Naive thymus-derived CD8-positive, alpha-beta T cell (primary cell): ENCODE measurements around the gene TCF7L1. TPM values are rescaled to one million over a fixed set of nuclear protein-coding genes. Genes with fewer than 3 reads are reported as not detected.

Source experiments
- ATAC-seq, 2 donors: fragments of 150-1000 bp; cut with Tn5 transposase in 1 of 2; sonication (Bioruptor Pico), chemical (Tn5 transposase) in 1 of 2; 1 replicate in 1 of 2; 2 replicates in 1 of 2; pipeline ENCODE4 v1.10.0; 2021; ENCODE audit warnings: mild to moderate bottlenecking in 2 of 2, moderate library complexity in 2 of 2
- POLR2A ChIA-PET: fragments of 350-600 bp; sonication (Branson Sonifier 250); formaldehyde crosslinking; loops from one replicate; lab custom pipeline; 2021; ENCODE audit warnings: antibody characterized with exemption; lab: Charles Lee
- DNase-seq, 10 donors: peaks; one replicate each; pipeline versions ENCODE4 v3.0.0 to v3.0.0-alpha.2; 2020 to 2022
- H3K27ac Mint-ChIP-seq, 10 donors: one replicate each; pipeline ENCODE4 v1.8.0; 2020 to 2022; ENCODE audit warnings: mild to moderate bottlenecking in 10 of 10, mixed read lengths in 10 of 10, moderate library complexity in 4 of 10, inconsistent platforms in 1 of 10
- H3K27me3 Mint-ChIP-seq, 5 donors: one replicate each; pipeline ENCODE4 v1.8.0; 2021 to 2022; ENCODE audit warnings: mixed read lengths in 5 of 5
- H3K36me3 Mint-ChIP-seq, 3 donors: one replicate each; pipeline ENCODE4 v1.8.0; 2020 to 2022; ENCODE audit warnings: mixed read lengths in 3 of 3, mild to moderate bottlenecking in 2 of 3, inconsistent platforms in 1 of 3
- H3K4me1 Mint-ChIP-seq, 4 donors: one replicate each; pipeline ENCODE4 v1.8.0; 2021 to 2022; ENCODE audit warnings: mixed read lengths in 4 of 4
- H3K4me3 Mint-ChIP-seq, 10 donors: one replicate each; pipeline ENCODE4 v1.8.0; 2020 to 2022; ENCODE audit warnings: mild to moderate bottlenecking in 10 of 10, mixed read lengths in 10 of 10, moderate library complexity in 6 of 10, inconsistent platforms in 1 of 10
- H3K9me3 Mint-ChIP-seq, 9 donors: one replicate each; pipeline ENCODE4 v1.8.0; 2020 to 2022; ENCODE audit warnings: mixed read lengths in 9 of 9, mild to moderate bottlenecking in 3 of 9, inconsistent platforms in 1 of 9, moderate library complexity in 1 of 9
- polyA plus RNA-seq, 3 donors: library from polyadenylated mRNA; unstranded; fragments of 300-500 nt; fragmentation: Illumina TruSeq; gene quantifications; one replicate each; pipeline ENCODE4 v1.2.3, GENCODE V29; 2021
- total RNA-seq, 8 experiments: library from RNA in 2 of 8; stranded (reverse) in 2 of 8; gene quantifications; one replicate each; pipeline ENCODE4 v1.2.3 and lab custom pipeline; 2021 to 2026

The TCF7L1 gene
- total and polyA plus RNA-seq, 5 experiments from 2014 or later: 0.08 to 0.09 TPM; not detected in 3

DNA sequence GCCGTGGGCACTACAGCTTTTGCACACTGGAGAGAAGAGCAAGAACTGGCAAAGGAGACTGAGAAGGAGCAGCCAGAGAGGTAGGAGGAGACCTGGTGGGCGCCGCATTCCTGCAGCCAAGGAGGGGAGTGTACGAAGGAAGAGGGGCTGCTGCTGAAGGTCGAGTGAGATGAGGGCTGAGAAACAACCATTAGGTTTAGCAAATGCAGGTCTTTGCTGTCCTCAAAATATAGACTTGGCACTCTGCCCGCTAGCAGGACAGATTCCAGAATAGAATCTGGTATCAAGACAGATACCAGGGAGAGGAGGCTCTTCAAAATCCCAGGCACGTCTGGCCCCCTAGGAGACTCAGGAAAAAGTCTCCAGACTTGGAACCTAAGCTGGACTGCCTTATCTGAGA, 111.6 kb downstream of the TCF7L1 start:
- ATAC-seq (no peak), DNase-seq (no peak)
- Mint-ChIP-seq H3K4me1 (peaks cover 0 to 10% (median 2%) of the 10 kb centered on the region in 4 donors), H3K9me3 (no peaks in the 10 kb centered on the region), H3K27ac (no peak overlapping the region), H3K27me3 (peaks cover 4 to 27% (median 16%) of the 10 kb centered on the region in 5 donors), H3K36me3 (no peaks in the 10 kb centered on the region), H3K4me3 (no peak overlapping the region)
- POLR2A ChIA-PET: no interaction called here

DNA sequence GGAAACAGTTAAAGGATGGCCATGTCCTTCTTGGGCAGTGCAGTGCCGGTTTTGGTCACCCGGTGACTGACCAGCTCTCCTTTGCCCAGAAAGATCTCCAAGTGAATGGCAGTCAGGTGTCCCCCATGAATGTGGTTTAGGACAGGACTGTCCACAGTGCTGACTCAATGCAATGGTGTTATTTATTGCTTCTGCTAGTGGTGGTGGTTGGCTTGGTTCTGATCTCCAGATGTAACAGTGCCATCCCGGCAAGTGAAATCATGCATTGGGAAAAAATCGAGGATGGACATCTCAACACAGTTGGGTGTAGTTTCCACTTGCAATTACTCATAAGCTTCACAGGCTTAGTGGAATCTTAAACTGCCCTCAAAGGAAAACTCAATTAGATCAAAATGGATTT, 112.7 kb downstream of the TCF7L1 start:
- peaks cover 4 to 27% (median 16%) of the 10 kb centered on the region in 5 donors for H3K27me3 Mint-ChIP-seq
- no peak overlapping the region for H3K4me3 Mint-ChIP-seq
- no peaks in the 10 kb centered on the region for H3K36me3 Mint-ChIP-seq
- no peak overlapping the region for H3K27ac Mint-ChIP-seq
- DNase-seq (no peak), ATAC-seq (no peak)
- no peaks in the 10 kb centered on the region for H3K9me3 Mint-ChIP-seq
- H3K4me1 Mint-ChIP-seq: peaks cover 0 to 3% (median under 1%) of the 10 kb centered on the region in 4 donors
- POLR2A ChIA-PET: interaction anchor here (0.6 kb wide), 1 partner anchor 289 kb away, joined by 3 read pairs; no protein-coding TSS in a partner anchor

DNA sequence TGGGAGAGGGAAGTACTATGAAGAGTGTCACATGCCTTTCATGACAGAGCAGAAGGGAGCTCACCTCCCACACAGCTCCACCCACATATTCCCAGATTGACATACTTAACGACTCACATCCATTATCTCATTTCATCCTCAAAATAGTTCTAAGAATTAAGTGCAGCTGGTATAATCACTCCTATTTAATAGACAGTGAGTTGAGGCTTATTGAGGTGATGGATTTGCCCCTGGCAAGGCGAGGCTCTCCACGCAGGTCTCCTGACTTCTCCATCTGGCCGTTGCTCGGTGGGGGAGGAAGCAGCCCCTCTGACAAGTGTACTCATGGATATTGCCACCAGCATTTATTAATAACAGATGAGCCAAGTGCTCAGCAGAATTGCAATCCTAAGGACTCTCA, 113.2 kb downstream of the TCF7L1 start:
- H3K4me3 Mint-ChIP-seq: no peak overlapping the region
- POLR2A ChIA-PET: interaction anchor here (0.6 kb wide), 1 partner anchor 289 kb away, joined by 3 read pairs; no protein-coding TSS in a partner anchor

DNA sequence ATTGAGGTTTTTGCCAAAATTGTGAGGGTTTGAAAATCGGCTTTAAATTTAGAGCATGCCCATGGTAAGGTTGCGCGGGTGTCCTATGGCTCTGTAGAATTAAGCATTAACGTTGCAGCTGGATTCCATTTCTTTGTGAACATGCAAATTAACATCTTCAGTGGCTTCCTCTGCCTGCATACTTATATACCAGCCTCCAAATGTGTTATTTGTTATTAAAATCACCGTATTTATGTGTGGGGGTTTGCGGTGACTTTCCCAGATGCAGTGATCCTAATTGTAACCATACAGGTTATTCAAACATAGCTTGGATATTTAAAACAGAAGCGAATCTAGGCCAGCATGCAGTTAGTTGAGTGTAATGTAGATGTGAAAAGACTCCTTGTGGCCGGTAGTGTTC, 114.4 kb downstream of the TCF7L1 start:
- Mint-ChIP-seq H3K9me3 (no peaks in the 10 kb centered on the region), H3K27me3 (peaks cover 4 to 25% (median 16%) of the 10 kb centered on the region in 5 donors), H3K4me1 (no peaks in the 10 kb centered on the region), H3K4me3 (no peak overlapping the region), H3K36me3 (no peaks in the 10 kb centered on the region), H3K27ac (no peak overlapping the region)
- ATAC-seq (no peak), DNase-seq (no peak)
- POLR2A ChIA-PET: no interaction called here

More for the DNA sequence above, 113.2 kb downstream of the TCF7L1 start:
- H3K9me3 Mint-ChIP-seq: no peaks in the 10 kb centered on the region
- H3K36me3 Mint-ChIP-seq: no peaks in the 10 kb centered on the region
- ATAC-seq: no peak
- peaks cover 4 to 27% (median 16%) of the 10 kb centered on the region in 5 donors for H3K27me3 Mint-ChIP-seq
- no peak for DNase-seq
- H3K4me1 Mint-ChIP-seq: no peaks in the 10 kb centered on the region
- H3K27ac Mint-ChIP-seq: no peak overlapping the region

DNA sequence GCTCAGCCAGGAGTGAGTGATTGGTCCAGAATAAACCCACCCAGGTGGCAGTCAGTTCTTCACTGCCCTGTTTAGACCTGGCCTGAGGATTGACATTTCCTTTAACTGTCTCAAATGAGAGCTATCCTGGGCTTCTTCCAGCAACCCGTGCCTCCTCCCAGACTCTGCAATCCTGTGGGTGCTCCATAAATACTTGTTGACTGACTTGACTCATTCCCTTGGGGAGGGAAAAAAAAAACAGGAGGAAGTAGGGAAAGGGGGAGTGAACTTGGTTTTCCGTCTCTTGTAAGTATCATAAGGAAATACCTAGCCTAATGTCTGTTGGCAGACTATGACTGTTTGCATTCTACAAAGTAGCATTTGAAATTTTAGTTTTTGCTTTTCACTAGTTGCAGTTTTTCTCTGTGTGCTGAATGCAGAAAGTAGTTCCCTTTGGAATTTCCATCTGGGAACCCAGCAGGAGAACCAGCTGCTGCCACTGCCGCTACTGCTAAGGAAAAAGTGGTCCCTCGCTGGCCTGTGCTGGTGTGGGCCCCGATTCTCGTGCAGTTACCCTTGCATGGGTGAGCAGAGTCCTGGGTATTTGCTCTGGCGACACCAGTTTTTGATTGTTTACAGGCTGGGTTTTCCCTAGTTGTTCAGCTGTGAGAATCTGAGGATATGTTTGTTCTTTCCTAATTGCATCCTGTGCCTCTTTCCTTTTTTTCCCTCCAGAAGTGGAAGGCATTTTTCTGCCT, 115.7 kb downstream of the TCF7L1 start:
- peaks cover 3 to 11% (median 8%) of the 10 kb centered on the region in 5 donors for H3K27me3 Mint-ChIP-seq
- H3K36me3 Mint-ChIP-seq: no peaks in the 10 kb centered on the region
- DNase-seq: no peak
- no peaks in the 10 kb centered on the region for H3K9me3 Mint-ChIP-seq
- POLR2A ChIA-PET: no interaction called here
- no peak for ATAC-seq
- no peak overlapping the region for H3K4me3 Mint-ChIP-seq
- no peaks in the 10 kb centered on the region for H3K4me1 Mint-ChIP-seq
- H3K27ac Mint-ChIP-seq: no peak overlapping the region

DNA sequence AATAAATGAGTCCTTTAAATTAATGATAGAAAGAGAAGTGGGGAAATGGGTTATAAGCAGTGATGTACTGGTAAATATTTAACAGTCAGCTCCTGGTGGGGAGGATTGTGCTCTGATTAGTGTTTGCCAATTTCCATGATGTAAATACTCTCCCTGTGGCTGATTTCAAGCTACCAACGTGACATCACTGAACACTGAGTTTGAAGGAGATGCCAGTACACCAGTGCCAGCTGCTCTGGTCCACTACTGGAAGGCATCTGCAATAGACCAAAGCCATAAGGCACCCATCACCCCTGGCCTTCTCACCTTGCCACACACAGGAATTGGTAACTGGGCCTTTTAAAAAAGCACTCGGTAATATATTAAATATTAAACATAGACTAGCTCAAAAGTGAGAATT, 116.9 kb downstream of the TCF7L1 start:
- ATAC-seq (no peak), DNase-seq (no peak)
- Mint-ChIP-seq H3K9me3 (no peaks in the 10 kb centered on the region), H3K36me3 (no peaks in the 10 kb centered on the region), H3K27me3 (peaks cover 0 to under 1% (median 0%) of the 10 kb centered on the region in 5 donors), H3K4me1 (no peaks in the 10 kb centered on the region), H3K27ac (no peak overlapping the region), H3K4me3 (no peak overlapping the region)
- POLR2A ChIA-PET: no interaction called here

DNA sequence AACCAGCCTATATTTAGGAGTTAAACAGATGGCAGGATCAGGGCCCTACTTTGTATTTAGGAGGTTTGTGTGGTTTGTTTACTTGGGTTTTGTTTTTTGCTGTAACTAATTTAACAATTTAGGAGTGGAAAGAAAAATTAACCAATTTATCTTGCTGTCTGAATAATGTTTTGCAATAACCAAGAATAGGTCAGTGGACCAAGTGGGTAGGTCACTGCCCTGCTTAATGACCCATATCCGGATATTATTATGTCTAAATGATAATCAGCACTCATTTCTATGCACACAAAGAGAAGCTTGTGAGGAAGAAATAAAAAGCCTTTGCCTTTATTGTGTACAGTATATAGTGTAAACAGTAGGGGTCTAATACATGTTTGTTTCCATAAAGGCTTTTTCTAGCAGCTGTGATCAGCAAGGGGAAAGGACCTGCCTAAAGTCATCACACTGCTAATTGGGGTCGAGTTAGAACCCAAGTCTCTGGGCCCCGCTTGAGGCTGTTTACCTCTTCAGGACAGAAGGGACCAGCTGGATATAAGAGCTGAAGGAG, 118.0 kb downstream of the TCF7L1 start:
- no peaks in the 10 kb centered on the region for H3K9me3 Mint-ChIP-seq
- ATAC-seq (no peak), DNase-seq (no peak)
- H3K4me3 Mint-ChIP-seq: no peak overlapping the region
- POLR2A ChIA-PET: no interaction called here
- peak overlapping the region in 1 of 10 donors; percentile 10 for H3K27ac Mint-ChIP-seq
- no peaks in the 10 kb centered on the region for H3K27me3 Mint-ChIP-seq
- H3K36me3 Mint-ChIP-seq: no peaks in the 10 kb centered on the region
- no peaks in the 10 kb centered on the region for H3K4me1 Mint-ChIP-seq

DNA sequence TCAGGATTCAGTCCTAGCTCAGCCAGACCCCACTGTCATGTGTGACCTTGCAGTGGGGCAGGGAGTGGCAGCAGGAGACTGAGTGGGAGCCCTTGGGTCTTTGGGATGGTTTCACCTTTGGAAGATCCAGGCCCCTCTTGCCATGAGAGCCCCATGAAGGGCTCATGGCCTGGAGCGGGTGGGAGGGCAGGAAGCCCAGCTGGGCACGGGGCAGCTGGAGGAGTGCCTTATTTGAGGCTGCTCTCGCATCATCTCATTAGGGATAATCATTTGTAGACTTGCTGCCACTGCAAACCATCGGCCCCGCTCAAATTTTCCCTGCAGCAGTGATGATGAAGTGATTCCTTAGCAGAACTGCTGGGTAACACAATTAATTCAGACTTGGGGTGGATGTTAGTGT, 120.7 kb downstream of the TCF7L1 start:
- DNase-seq: no peak
- POLR2A ChIA-PET: no interaction called here
- H3K27me3 Mint-ChIP-seq: no peaks in the 10 kb centered on the region

DNA sequence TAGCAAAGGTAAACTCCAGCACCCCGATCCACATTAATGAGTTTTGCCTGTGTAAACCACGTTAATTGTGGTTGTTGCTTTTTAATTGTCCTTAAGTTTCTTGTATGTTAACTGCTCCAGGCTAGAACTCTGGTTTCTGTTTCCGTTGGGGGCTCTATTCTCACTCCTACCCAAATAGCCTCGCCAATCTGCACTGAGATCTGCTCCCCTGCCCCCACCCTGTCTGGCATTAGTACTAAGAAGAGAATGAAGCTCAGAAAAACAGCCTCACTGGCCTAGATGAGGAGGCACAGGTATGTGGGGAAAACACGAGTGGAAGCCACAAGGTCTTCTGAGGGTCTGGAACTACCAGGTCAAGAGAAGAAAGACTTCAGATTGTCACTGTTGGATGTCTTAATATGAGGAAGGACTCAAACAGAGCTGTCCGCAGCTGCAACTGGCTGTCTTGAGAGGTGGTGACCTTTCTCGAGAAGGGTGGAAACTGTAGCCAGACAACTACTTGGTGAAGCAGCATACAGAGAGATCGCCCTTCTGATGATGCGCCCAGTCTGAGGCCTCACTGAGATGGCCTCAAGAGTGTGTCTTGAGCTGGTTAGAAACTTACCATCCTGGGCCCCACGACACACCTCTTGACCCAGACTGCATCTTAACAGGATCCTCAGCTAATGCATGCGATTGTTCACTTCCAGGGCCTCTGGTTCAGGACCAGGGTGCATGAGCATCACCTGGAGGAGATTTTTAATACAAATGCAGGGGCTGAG, 121.5 kb downstream of the TCF7L1 start:
- Mint-ChIP-seq H3K4me1 (no peaks in the 10 kb centered on the region), H3K36me3 (no peaks in the 10 kb centered on the region), H3K27me3 (no peaks in the 10 kb centered on the region), H3K4me3 (no peak overlapping the region), H3K9me3 (no peaks in the 10 kb centered on the region), H3K27ac (no peak overlapping the region)
- ATAC-seq (no peak), DNase-seq (no peak)
- POLR2A ChIA-PET: no interaction called here

More for the DNA sequence above, 120.7 kb downstream of the TCF7L1 start:
- Mint-ChIP-seq H3K9me3 (no peaks in the 10 kb centered on the region), H3K36me3 (no peaks in the 10 kb centered on the region), H3K4me3 (no peak overlapping the region), H3K4me1 (no peaks in the 10 kb centered on the region), H3K27ac (no peak overlapping the region)
- ATAC-seq: no peak

DNA sequence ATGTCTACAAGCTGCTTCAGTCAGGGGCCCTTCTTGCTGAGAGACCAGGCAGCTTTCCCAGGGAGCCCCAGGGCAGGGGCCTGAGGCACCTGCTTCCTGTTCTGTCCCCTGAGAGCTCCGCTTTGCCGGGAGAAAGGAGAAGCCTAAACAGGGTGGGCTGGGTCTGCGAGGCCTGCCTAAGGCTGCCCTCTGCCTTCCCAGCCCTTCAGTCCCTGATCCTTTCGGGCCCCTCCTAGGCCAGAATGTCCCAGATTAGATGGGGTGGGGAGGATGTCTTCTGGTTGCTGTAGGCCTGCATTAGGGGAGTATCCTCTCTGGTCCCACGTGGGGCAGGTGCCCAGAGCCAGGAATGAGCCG, 122.2 kb downstream of the TCF7L1 start:
- ATAC-seq (no peak), DNase-seq (no peak)
- Mint-ChIP-seq H3K27ac (no peak overlapping the region), H3K4me1 (no peaks in the 10 kb centered on the region), H3K9me3 (no peaks in the 10 kb centered on the region), H3K36me3 (no peaks in the 10 kb centered on the region), H3K4me3 (no peak overlapping the region), H3K27me3 (no peaks in the 10 kb centered on the region)
- POLR2A ChIA-PET: no interaction called here

DNA sequence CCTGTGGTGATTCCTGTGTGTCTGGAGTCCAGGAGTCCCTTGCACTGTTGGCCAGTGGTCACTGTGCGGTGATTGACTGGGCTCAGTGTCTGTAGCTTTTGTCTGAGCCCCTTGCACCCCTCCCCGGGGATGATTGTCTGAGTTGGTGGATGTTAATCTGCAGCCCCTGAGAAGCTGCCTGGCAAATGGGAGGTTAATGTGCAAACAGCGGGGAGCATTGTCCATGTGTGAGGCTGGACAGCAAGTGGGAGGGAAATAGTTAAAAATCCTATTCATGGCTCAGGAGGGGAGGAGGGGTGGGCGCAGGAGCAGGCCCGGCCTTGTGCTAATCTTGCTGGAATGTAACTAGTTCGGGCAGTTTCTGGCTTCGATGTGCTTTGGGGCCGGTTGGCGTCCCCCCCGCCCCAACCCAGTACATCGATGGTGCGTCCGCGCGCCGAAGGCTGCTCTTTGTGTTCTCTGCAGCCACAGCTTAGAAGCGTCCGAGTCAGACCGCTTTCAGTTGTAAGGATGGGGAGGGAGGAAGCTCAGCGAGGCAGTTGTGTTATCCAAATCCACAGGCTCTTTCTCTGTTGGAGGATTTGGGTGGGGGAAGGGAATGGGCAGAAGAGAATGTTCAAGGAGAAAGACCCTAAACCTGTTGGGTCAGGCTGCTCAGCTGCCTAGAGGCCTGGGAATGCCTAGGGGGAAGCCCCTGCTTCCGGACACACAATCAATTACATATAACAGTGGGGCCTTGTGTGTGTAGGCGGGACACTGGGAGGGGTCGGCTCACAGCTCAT, 122.8 kb downstream of the TCF7L1 start:
- Mint-ChIP-seq H3K36me3 (no peaks in the 10 kb centered on the region), H3K4me3 (no peak overlapping the region), H3K9me3 (no peaks in the 10 kb centered on the region), H3K27me3 (no peaks in the 10 kb centered on the region), H3K4me1 (no peaks in the 10 kb centered on the region), H3K27ac (no peak overlapping the region)
- no peak for DNase-seq
- POLR2A ChIA-PET: no interaction called here
- ATAC-seq: no peak

DNA sequence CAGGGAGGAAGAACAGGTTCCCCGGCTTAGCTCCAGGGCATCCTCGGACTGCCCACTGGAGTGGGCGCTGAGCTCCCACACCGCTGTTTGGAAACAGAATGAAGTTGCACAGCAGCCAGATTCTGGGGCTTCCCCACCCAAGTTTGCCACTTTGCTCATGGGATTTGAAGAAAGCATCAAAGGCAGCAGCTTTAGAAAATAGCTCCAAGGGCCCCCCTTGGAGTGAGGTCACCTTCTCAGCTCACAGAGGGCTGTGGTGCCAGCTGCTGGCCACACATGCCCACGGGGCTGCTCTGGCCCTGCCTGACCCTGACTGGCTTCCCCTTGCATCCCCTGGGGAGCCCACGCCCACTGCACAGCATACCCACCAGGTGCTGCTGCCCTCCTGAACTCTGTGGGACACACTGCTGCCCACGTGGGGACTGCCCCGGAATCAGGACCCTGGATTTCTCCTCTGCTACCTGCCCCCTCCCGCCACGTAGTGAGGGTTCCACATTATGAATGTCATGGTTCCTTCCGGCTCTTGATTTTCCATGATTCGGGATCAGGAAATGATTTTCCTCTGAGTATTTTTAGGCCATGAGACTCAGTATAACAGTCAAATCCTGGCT, 124.3 kb downstream of the TCF7L1 start:
- H3K4me3 Mint-ChIP-seq: no peak overlapping the region
- ATAC-seq (no peak), DNase-seq (no peak)
- H3K9me3 Mint-ChIP-seq: no peaks in the 10 kb centered on the region
- peaks cover 0 to 3% (median 0%) of the 10 kb centered on the region in 5 donors for H3K27me3 Mint-ChIP-seq
- no peaks in the 10 kb centered on the region for H3K36me3 Mint-ChIP-seq
- peak overlapping the region in 2 of 10 donors; percentile 14 to 29 for H3K27ac Mint-ChIP-seq
- H3K4me1 Mint-ChIP-seq: no peaks in the 10 kb centered on the region
- POLR2A ChIA-PET: interaction anchor here (0.6 kb wide), 1 partner anchor 11 kb away, joined by 3 read pairs; no protein-coding TSS in a partner anchor
